Stimulated activated CD4-positive, alpha-beta T cell treated with anti-CD3 and anti-CD28 coated beads, Interleukin-12 subunit alpha, Interleukin-12 subunit beta, amount 100 ng/mL, for 4 hours (primary cell): ENCODE results near the gene FBXW4.

Experiments
- DNase-seq: peaks from one replicate; pipeline ENCODE4 v3.0.0-alpha.2; 2020

The FBXW4 gene, protein sequence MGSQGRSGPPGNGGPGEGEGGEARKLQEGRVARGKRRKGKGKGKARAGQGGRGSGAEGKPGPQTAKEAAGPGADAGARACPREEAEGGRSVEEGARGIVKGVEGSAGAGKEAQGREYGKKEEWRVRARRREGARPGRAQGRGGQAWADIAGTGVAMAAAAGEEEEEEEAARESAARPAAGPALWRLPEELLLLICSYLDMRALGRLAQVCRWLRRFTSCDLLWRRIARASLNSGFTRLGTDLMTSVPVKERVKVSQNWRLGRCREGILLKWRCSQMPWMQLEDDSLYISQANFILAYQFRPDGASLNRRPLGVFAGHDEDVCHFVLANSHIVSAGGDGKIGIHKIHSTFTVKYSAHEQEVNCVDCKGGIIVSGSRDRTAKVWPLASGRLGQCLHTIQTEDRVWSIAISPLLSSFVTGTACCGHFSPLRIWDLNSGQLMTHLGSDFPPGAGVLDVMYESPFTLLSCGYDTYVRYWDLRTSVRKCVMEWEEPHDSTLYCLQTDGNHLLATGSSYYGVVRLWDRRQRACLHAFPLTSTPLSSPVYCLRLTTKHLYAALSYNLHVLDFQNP

DNA sequence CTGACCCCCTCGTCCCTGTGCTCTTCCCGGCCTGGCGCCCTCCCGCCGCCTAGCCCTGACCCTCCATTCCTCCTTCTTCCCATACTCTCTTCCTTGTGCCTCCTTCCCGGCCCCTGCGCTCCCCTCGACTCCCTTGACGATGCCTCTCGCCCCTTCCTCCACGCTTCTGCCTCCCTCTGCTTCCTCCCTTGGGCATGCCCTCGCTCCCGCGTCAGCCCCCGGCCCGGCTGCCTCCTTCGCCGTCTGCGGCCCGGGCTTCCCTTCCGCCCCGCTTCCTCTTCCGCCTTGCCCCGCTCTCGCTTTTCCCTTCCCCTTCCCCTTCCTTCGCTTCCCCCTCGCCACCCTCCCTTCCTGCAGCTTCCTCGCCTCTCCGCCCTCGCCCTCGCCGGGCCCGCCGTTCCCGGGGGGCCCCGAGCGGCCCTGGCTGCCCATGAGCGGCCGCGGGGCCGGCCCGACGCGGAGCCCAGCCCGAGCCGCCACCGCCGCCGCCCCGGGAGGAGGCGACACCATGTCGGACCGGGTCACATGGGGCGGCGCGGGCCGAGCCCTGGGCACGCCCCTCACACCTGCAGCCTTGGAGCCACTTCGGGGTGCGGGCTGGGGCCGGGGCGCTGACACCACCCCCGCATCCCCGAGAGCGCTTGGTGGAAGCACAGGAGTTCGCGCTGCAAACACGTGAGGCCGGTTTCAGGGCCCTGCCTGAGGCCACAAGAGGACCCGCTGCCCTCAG, at the start of gene FBXW4:
Gene FBXW4 (minus strand): TSS at position 497 of the 730 bp plus-strand sequence. CDS start 65 bp downstream, at position 432.
- peak; percentile 72 for DNase-seq

DNA sequence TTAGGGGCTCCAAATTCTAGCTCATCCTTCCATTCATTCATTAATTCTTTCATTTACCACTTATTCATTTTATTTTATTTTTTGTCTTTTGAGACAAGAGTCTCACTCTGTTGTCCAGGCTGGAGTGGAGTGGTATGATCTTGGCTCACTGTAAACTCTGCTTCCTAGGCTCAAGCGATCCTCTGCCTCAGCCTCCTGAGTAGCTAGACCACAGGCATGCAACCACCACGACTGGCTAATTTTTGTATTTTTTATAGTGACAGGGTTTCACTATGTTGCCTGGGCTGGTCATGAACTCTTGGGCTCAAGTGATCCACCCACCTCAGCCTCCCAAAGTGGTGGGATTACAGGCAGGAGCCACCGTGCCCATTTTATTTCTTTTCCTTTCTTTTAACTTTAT, 49.3 kb upstream of the FBXW4 start:
- no peak for DNase-seq

DNA sequence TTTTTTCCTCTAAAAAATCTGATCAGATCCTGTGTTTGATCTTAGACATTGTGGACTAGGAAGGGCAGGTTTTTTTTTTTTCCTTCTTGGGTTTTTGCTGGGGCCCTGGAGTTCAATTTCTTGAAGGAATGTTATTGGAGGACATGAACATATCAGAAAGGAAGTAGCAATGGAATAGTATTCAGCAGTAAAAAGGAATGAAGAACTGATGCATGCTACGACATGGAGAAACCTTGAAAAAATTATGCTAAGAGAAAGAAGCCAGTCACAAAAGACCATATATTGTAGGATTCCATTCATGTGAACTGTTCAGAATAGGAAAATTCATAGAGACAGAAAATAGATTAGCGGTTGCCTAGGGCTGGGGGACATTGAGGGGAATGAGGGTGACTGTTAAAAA, 47.0 kb upstream of the FBXW4 start:
- DNase-seq, result no peak

DNA sequence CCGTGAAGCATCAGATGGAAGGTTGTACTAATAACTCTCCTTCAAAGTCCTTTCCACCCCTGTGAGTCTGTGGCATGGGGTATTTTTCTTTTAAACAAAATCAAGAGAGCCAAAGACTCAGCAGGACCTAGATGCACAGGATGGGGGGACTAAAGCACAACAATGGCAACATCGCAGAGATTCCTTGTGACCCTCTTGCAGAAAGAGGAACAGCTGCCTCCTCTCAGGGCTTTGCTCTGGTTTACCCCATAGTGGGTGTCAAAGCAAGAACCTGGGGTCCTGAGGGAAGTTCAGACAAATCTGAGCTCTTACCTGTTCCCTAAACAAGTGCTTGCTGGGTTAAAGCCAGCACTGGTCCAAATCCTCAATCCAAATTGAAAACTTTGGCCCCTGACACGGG, 41.7 kb upstream of the FBXW4 start:
- no peak for DNase-seq

DNA sequence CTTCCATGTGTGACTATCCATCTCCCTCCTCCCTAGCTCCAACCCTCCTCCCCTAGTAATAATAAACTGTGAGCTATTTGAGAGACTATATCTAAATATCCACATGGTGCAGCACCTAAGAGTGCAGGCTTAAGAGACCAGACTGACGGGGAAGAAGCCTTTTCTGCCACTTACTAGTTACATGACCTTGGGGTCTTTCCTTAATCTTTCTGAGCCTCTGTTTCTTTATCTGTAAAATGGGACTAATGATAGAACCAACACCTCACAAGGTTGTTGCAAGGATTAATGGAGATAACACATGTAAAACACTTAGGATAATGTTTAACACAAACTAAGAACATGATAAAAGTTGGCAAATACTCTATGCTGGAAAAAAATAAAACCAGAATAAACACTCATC, 37.1 kb upstream of the FBXW4 start:
- no peak for DNase-seq

DNA sequence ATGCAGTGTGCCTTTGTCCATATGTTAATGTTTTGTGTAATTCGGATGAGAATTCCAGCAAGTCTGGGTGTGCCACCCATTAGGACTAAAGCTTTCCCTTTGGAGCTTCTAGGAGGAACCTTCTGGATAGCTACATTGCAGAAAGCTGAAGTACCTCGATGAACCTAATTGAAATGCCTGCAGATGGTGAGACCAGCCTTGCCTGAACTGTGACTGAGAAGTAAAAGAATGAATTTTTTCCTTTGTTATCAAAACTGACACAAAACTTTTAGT, 31.1 kb upstream of the FBXW4 start:
- no peak for DNase-seq

DNA sequence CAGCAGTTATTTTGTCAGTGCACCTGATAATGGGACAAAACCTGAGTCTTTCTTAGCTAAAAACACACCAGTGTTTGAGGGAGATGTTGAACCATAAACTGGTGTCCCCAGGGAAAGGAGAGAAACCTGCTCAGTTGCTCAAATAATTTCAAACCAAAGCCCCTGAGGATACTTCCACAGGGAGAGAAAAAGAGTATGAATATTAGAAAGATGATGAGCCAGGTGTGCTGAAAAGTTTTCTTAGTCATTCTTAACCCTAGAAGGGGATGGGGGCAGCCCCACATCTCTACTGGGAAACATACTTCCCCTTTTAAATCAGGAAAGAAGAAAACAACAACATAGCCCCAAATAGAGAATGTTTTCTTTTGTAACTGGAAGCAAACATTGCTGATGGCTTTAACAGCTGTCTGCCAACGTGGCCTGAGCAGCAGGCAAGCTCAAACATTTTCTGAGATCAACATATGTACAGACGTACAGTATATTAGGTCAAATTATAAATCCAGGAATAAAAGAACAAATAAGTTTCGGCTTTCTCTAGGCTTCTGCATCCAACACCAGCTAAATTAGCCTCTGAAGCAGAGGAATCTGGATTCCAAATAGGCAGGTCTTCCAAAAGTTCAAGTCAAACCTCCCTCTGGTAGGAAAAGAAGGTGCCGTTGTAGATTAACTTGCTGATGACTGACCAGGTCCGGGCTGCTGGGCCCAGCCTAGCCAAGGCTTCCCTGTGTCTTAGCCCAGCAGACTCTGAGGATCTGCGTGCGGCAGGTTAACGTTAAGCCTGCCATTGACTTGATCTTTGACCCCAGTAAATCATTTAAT, 30.5 kb upstream of the FBXW4 start:
- no peak for DNase-seq

DNA sequence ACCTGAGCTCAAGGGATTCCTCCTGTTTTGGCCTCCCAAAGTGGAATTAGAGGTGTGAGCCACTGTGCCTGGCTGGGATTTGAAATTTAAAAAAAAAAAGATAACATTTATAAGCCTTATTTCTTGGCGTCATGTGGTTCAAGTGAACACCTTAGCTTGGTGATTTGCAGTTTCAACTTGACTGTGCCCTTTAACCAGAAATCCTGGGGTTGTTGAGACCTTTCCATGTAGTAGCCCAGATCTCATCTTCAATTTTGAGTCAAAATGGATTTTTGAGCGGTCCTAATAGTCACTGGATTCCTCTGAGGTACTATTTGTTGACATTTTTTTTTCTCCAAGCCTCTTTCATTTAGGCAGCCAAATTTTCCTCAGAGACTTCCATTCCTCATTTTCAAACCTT, 29.5 kb upstream of the FBXW4 start:
- no peak for DNase-seq

DNA sequence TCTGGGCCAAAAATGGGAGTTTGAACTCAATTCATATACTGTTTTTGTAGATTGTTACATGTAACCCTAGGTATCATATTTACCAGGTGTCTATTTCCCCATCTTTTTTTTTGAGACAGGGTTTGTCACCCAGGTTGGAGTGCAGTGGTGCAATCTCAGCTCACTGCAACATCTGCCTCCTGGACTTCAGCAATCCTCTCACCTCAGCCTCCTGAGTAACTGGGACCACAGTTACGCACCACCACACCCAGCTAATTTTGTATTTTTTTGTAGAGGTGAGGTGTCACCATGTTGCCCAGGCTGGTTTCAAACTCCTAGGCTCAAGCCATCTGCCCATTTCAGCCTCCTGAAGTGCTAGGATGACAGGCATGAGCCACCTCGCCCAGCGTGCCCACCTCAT, 28.2 kb upstream of the FBXW4 start:
- DNase-seq, result no peak

DNA sequence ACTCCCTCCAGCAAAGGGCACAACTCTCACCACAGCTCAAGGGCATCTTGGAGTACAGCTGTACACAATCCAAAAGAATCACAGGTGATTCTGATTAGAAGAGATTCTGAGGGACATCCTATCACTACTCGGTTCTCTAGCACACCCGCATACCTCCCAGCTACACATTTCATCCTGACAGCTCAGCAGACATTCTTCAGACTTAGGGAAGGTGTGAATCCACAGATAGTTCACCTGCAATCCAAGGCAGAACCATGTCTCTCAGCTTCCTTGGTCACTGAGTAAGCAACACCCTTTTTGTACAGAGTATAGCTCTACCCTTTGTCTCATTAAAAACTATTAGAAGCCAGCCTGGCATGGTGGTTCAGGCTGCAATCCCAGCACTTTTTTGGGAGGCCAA, 26.8 kb upstream of the FBXW4 start:
- DNase-seq, result no peak

DNA sequence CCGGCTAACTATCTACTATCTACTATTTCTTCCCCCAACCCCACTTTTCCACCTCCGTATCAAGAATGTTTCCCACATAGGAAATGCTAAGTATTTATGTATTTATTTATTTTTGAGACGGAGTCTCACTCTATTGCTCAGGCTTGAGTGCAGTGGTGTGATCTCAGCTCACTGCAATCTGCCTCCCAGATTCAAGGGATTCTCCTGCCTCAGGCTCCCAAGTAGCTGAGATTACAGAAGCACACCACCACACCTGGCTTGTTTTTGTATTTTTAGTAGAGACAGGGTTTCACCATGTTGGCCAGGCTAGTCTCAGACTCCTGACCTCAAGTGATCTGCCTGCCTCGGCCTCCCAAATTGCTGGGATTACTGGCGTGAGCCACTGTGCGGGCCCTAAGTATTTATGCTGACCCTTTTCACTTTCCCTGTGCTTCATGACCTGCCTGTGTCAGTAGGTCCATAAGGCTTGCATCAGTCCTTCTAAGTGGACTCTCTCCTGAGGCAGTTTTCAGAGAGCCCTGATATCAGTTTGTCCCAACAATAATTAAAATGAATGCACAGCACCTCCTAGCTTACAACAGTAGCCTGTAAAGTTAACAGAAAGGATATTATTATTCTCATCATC, 25.7 kb upstream of the FBXW4 start:
- no peak for DNase-seq

DNA sequence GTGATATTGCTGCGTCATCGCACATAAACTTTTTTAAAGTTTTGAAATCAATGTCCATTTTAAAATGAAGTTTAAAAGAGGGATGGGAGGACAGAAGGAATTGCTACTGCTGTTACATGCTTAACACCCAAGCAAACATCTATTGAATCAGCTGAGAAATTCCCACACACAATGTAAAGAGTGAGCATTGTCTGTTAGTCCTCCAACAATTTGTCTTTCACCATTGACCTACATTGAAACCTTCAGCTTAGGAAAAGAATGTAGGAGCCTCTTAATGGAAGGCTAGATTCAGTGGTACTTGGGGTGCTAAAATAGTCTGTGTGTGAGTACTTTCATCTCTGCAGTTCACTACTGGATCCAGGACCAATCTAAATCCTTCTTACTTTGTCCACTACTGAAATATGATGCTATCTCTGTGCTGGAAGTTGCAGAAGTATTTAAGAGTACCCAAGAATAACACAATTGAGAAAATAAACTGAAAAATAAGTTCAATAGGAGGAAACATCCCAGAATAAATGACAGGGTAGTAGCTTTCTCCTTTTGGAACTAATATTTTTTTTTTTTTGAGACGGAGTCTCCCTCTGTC, 23.8 kb upstream of the FBXW4 start:
- DNase-seq, result no peak

DNA sequence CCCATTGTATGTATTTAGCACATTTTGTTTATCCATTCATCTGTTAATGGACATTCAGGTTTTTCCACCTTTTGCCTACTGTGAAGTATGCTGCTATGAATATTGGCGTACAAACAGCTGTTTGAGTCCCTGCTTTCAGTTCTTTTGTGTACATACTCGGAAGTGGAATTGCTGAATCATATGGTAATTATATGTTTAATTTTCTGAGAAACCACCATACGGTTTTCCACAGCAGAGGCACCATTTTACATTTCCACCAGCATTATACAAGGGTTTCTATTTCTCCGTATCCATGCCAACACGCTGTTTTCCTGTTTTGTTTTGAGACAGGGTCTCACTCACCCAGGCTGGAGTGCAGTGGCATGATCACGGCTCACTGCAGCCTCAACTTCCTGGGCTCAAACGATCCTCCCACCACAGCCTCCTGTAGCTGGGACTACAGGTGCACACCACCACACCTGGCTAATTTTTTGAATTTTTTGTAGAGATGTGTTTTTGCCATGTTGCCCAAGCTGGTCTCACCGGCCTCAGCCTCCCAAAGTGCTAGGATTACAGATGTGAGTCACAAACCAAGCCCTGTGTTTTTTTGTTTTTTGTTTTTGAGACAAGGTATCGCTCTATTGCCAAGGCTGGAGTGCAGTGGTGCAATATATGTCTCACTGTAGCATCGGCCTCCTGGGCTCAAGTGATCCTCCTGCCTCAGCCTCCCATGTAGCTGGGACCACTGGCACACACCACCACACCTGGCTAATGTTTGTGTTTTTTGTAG, 22.1 kb upstream of the FBXW4 start:
- DNase-seq, result no peak

DNA sequence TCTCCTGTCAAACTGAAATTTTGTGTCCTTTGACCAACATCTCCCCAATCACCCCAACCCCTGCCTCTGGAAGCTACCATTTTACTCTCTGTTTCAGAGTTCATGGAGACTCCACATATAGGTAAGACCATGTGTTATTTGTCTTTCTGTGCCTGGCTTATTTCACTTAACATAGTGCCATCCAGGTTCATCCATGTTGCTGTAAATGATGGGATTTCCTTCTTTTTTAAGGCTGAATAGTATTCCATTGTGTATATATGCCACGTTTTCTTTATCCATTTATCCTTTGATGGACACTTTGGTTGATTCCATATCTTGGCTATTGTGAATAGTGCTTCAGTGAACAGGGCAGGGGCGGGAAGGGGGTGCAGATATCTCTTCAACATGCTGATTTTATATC, 18.0 kb upstream of the FBXW4 start:
- no peak for DNase-seq

DNA sequence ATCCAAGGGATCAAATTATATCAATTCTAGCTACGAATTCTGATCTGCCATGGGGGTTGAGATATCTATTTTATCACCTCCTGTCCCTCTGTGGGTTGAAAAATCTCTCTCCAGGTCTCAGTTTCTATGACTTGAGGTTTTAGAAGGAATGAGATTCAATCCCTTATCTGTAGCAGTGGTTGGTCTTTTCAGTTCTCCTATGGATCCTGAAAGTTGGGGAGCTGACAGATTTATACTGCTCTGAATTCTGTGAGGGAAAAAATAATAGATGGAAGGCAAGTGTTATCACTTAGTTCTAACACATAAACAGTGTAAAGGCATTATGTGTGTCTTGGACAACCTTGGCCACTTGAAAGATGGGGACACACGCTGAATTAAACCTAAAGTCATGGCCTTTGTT, 15.8 kb upstream of the FBXW4 start:
- no peak for DNase-seq

DNA sequence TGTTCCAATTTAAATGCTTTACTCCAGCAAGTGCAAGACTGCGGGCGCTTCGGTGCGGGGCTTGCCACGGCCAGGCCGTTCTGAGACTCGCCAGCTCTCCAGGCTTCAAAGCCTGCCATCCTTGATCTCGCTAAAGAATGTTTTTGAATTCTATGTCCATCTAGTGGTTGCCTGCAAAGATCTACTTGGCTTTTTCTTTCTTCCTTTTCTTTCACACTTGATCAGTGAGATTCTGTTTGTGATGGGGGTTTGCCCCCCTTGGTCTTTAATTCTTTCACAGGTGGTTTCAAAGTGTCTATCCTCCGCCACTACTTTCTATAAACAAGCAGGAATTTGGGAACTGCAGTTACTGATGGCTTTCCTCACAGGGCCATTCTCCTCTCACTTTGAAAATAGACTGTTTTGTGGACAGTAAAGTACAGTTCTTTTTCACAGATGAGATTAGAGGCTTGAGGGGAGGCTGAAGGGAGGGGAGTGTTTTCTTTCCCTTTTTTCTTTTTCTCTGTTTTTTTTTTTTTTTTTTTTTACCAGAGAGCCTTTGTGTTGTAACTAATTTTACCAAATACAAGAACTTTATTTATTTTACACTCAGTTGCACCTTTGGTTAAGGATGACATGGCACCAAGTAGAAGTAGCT, 15.2 kb upstream of the FBXW4 start:
- DNase-seq, result no peak

DNA sequence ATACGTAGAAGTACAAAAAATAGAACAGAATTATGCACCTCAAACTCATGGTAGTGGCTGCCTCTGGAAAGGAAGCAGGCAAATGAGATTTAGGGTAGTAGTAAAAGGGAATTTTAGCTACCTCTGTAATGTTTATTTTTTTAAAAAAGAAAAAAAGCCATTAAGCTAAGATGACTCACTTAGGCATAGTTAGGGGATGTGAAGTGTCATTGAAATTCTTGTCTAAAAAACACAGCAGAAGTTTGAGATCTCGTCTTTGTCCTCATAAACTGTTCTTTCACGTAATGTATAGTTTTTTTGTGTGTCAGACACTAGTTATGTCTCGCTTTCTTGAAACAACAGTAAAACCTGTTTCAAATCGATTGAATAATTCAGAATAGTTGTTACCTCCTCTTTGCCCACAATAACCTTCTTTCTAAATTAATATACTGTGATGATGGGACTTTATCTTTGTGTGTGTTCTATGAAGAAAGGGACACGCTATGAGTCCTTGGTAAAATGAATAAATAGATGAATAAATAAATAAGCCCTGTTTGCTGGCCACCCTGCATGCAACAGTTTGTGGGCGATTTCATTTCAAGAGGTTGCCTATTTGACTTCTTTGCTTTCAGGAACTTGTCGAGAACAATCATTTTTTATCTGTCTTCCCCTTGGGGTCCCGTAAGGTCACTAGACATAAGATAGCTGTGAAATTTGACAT, 14.5 kb upstream of the FBXW4 start:
- DNase-seq, result no peak

DNA sequence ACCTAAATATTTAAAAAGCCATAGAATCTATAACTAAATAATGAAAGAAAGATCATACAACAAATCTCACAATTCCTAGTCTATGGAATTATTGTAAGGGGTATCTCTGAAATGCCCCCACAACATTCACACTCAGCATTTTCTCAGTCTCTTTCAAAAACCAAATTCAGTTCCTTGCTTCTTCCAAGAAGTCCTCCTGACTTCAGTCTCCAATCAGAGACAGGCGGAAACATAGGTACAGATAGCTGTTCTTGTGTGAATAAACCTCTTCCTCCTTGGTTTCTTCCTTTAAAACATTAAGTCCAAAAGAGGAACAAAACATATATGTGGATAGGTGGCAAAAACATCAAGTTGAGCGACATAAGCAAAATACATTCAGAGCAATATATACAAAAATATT, 13.9 kb upstream of the FBXW4 start:
- DNase-seq, result no peak

DNA sequence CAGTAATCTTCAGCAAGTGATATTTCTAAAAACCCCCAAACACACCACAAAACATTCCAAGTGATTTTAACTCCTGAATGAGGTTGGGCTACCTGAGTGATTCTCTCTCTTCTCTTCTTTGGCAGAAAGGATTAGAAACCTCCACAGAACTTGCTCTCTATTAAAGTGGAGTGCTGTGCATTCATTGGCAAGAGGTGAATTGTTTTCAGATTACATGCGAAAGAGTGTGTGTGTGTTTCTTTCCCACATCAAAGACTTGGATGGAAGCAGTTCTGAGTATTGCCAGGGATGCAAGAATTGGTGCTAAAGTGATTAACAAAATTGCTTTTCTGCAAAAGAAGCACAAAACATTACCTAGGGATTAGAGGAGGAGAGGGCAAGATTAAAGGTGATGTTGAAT, 13.1 kb upstream of the FBXW4 start:
- no peak for DNase-seq

DNA sequence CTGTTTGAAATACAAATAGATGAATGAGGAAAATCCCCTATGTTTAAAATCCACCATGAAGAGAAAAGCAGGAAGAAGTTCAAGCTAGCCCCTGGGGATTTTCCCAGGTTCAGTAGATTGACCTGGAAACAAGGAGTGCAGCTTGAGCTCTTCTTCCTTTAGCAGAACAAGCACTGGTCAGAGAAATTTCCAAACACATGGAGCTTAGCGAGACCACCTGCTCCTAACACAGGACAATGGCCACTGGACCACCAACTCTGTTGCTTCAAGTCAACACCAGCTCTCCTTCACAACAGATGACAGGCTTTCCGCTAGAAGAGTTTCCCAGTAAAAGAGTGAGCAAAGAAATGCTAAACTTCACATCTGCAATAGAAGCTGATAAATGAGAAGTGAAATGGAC, 9.4 kb upstream of the FBXW4 start:
- DNase-seq, result no peak

DNA sequence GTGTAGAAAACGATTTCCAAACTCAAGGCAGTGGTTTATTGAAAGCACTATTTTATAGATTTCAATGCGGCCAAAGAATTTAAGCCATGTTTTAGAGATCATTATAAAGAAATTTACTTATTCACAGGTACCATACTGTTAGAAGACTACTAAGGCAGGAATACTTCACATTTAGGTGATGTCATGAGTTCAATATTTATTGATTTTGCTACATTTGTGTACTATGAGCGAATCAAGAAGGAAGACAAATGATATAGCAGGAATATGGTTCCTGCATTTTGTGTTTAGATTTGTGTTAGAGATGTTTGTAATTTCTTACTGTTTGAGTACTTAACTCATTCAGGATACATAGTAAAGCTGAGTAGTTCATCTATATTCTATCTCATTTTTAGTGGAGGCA, 1.7 kb upstream of the FBXW4 start:
- no peak for DNase-seq
